A549 (cell line): ENCODE results near the gene CCDC77. TPM values are rescaled to one million over a fixed set of nuclear protein-coding genes. Genes with fewer than 3 reads are reported as not detected.

Experiments used
- ATAC-seq, 2 experiments: fragments of 200-7000 bp in 1 of 2; fragments of >200 bp in 1 of 2; cut with Nextera tagmentation in 1 of 2; cut with Tn5 transposase in 1 of 2; 3 replicates each; pipeline versions ENCODE4 v1.8.0 to v1.9.1; 2018 to 2020; ENCODE audit warnings: mild to moderate bottlenecking in 1 of 2, moderate library complexity in 1 of 2
- CTCF ChIA-PET: fragments of 300-600 bp; sonication (Branson Sonifier 250); formaldehyde crosslinking; extraction: SDS; loops from one replicate; lab custom pipeline; 2021; ENCODE audit warnings: antibody characterized with exemption, inconsistent platforms; lab: Yijun Ruan, JAX
- POLR2A ChIA-PET: fragments of 350-600 bp; formaldehyde crosslinking; extraction: SDS; loops from one replicate; lab custom pipeline; 2021; ENCODE audit warnings: antibody characterized with exemption, inconsistent platforms; lab: Yijun Ruan, JAX
- DNase-seq, 2 experiments: peaks; one replicate each; pipeline versions ENCODE4 v3.0.0 to v3.0.0-alpha.2; 2011 to 2016; ENCODE audit warnings: low read depth in 1 of 2, low spot score in 1 of 2
- FAIRE-seq: peaks from 2 replicates; lab custom pipeline; 2011; peaks lifted over from hg19 to GRCh38; lab: Jason Lieb, UNC
- H3K27ac ChIP-seq, 2 experiments: fragments of >200 bp; sonication (Bioruptor Twin); formaldehyde crosslinking; 3 replicates each; pipeline ENCODE4 v1.5.1; 2016 to 2017
- H3K4me1 ChIP-seq: fragments of >200 bp; sonication (Bioruptor Twin); formaldehyde crosslinking; 3 replicates; pipeline ENCODE4 v1.6.1; 2016
- H3K4me2 ChIP-seq: fragments of >200 bp; sonication (Bioruptor Twin); formaldehyde crosslinking; 3 replicates; pipeline ENCODE4 v1.6.1; 2016
- H3K4me3 ChIP-seq: fragments of >200 bp; sonication (Bioruptor Twin); formaldehyde crosslinking; 3 replicates; pipeline ENCODE4 v1.5.1; 2016
- H3K9me3 ChIP-seq: fragments of >200 bp; sonication (Bioruptor Twin); formaldehyde crosslinking; 3 replicates; pipeline ENCODE4 v1.6.1; 2016
- ATOH8 ChIP-seq: fragments of 250-450 bp; sonication (Bioruptor Pico); IDR thresholded peaks from 2 replicates; pipeline ENCODE4 v1.5.0; 2020; ENCODE audit warnings: low read depth, mild to moderate bottlenecking, moderate library complexity
- CBX8 ChIP-seq: fragments of 200-600 bp; sonication (generic); IDR thresholded peaks from 2 replicates; pipeline ENCODE4 v1.6.1; 2016
- CEBPB ChIP-seq, 2 experiments: fragments of >200 bp in 1 of 2; sonication (Bioruptor Twin) in 1 of 2; formaldehyde crosslinking in 1 of 2; IDR thresholded peaks; 2 replicates each; pipeline ENCODE4 v1.6.1; 2012 to 2016
- CHD4 ChIP-seq: fragments of 200-600 bp; sonication (generic); IDR thresholded peaks from 2 replicates; pipeline ENCODE4 v1.6.1; 2016; ENCODE audit warnings: antibody characterized with exemption, mild to moderate bottlenecking, borderline replicate concordance
- ELK1 ChIP-seq: fragments of 150-350 bp; IDR thresholded peaks from 2 replicates; pipeline ENCODE4 v1.6.1; 2014; ENCODE audit warnings: low read depth, mild to moderate bottlenecking, low read length
- EP300 ChIP-seq, 2 experiments: fragments of >200 bp; sonication (Bioruptor Twin); formaldehyde crosslinking; IDR thresholded peaks; 2 replicates in 1 of 2; 3 replicates in 1 of 2; pipeline ENCODE4 v1.6.1; 2016 to 2017
- FOSL2 ChIP-seq, 2 experiments: fragments of 450-650 bp in 1 of 2; fragments of >200 bp in 1 of 2; sonication (Bioruptor Twin) in 1 of 2; formaldehyde crosslinking; IDR thresholded peaks; 2 replicates each; pipeline versions ENCODE4 v1.5.0 to v1.6.1; 2016 to 2020; ENCODE audit warnings: mild to moderate bottlenecking in 1 of 2, moderate library complexity in 1 of 2
- GATA3 ChIP-seq: IDR thresholded peaks from 2 replicates; pipeline ENCODE4 v1.6.1; 2012; ENCODE audit warnings: borderline replicate concordance
- HES2 ChIP-seq: fragments of >200 bp; sonication (Bioruptor Twin); formaldehyde crosslinking; IDR thresholded peaks from 2 replicates; pipeline ENCODE4 v1.6.1; 2016
- HEYL ChIP-seq: fragments of 250-450 bp; sonication (Bioruptor Pico); IDR thresholded peaks from 2 replicates; pipeline ENCODE4 v1.8.0; 2021; ENCODE audit warnings: mild to moderate bottlenecking, moderate library complexity
- HOXA7 ChIP-seq: fragments of 250-450 bp; sonication (Bioruptor Pico); IDR thresholded peaks from 2 replicates; pipeline ENCODE4 v1.5.0; 2020; ENCODE audit warnings: mild to moderate bottlenecking, moderate library complexity
- JUN ChIP-seq, 2 experiments: fragments of >200 bp; sonication (Bioruptor Twin); formaldehyde crosslinking; IDR thresholded peaks; 2 replicates in 1 of 2; 3 replicates in 1 of 2; pipeline ENCODE4 v1.6.1; 2016 to 2017
- JUNB ChIP-seq: fragments of >200 bp; sonication (Bioruptor Twin); formaldehyde crosslinking; IDR thresholded peaks from 2 replicates; pipeline ENCODE4 v1.6.1; 2016
- MAFK ChIP-seq: fragments of 450-650 bp; IDR thresholded peaks from 2 replicates; pipeline ENCODE4 v1.6.1; 2014; ENCODE audit not compliant: partially characterized antibody
- MAX ChIP-seq: IDR thresholded peaks from 2 replicates; pipeline ENCODE4 v1.6.1; 2012
- NPAS2 ChIP-seq: fragments of 250-450 bp; sonication (Bioruptor Pico); IDR thresholded peaks from 2 replicates; pipeline ENCODE4 v1.8.0; 2022; ENCODE audit warnings: mild to moderate bottlenecking, moderate library complexity, borderline replicate concordance
- PBX3 ChIP-seq: IDR thresholded peaks from 2 replicates; pipeline ENCODE4 v1.6.1; 2012
- RARB ChIP-seq: fragments of 250-450 bp; sonication (Bioruptor Pico); IDR thresholded peaks from 2 replicates; pipeline ENCODE4 v1.8.0; 2021; ENCODE audit warnings: mild to moderate bottlenecking, moderate library complexity
- REST ChIP-seq: fragments of 200-600 bp; sonication (generic); IDR thresholded peaks from 2 replicates; pipeline ENCODE4 v1.6.1; 2016; ENCODE audit warnings: antibody characterized with exemption, mild to moderate bottlenecking, moderate library complexity
- SMC3 ChIP-seq: fragments of >200 bp; sonication (Bioruptor Twin); formaldehyde crosslinking; IDR thresholded peaks from 3 replicates; pipeline ENCODE4 v1.6.1; 2018; ENCODE audit warnings: inconsistent platforms
- TFCP2L1 ChIP-seq: fragments of 250-450 bp; sonication (Bioruptor Pico); IDR thresholded peaks from 2 replicates; pipeline ENCODE4 v1.5.0; 2021; ENCODE audit warnings: mild to moderate bottlenecking
- ZC3H11A ChIP-seq: fragments of 450-650 bp; IDR thresholded peaks from 2 replicates; pipeline ENCODE4 v1.6.1; 2014; ENCODE audit warnings: antibody characterized with exemption, mild to moderate bottlenecking
- ZNF302 ChIP-seq: fragments of 250-450 bp; sonication (Bioruptor Pico); IDR thresholded peaks from 2 replicates; pipeline ENCODE4 v1.9.0; 2021; ENCODE audit warnings: inconsistent platforms, mild to moderate bottlenecking, moderate library complexity
- WGBS: methylation state at CpG from one replicate; pipeline ENCODE4 v1.1.6; 2017; ENCODE audit errors: missing lambda C conversion rate; 5-methylcytosine and 5-hydroxymethylcytosine counted together
- polyA plus RNA-seq, 4 experiments: library from polyadenylated mRNA; depleted of rRNA in 3 of 4; stranded (reverse); fragments of >200 nt; fragmentation: RNase III in 1 of 4; extraction: RNeasy Plus Mini Kit Qiagen cat#74134 plus additional on column Dnase treatment in 1 of 4; gene quantifications; 2 replicates in 3 of 4; 3 replicates in 1 of 4; pipeline ENCODE4 v1.2.3, GENCODE V29; 2011 to 2017

Gene CCDC77
- polyA plus RNA-seq, 2 of the 4 experiments (the other 2 are of a cell fraction): 15.4 to 23.1 TPM

GRCh38 chr12:401235-402028, at the start of gene CCDC77 (continued):
- TF ChIP-seq CEBPB (IDR thresholded peaks at IDR 0.05) (no peak), CBX8 (no peak), TFCP2L1 (CRISPR knock-in tag) (no peak), PBX3 (no peak), ELK1 (no peak), ZNF302 (CRISPR knock-in tag) (no peak), MAX (peak; percentile 35), CHD4 (no peak), JUN (IDR thresholded peaks at IDR 0.05) (peak in 1 of 2 experiments; percentile 61; a peak in 2 of 5 replicates), GATA3 (peak; percentile 47; the same call in 1 of the 2 replicates), HEYL (no peak), NPAS2 (CRISPR knock-in tag) (no peak), RARB (CRISPR knock-in tag) (no peak), HES2 (no peak), ATOH8 (no peak), JUNB (no peak), SMC3 (no peak), HOXA7 (CRISPR knock-in tag) (no peak), EP300 (IDR thresholded peaks at IDR 0.05) (no peak), ZC3H11A (no peak)

GRCh38 chr12:356276-356988, 45.0 kb upstream of the CCDC77 start:
- TF ChIP-seq REST (no peak), FOSL2 (IDR thresholded peaks at IDR 0.05) (no peak), FOSL2 (CRISPR knock-in tag; IDR thresholded peaks at IDR 0.05) (peak; percentile 38), ELK1 (no peak), MAFK (peak; percentile 58)
- TF ChIP-seq, all 56 proteins: peak for 2
- Histone ChIP-seq H3K4me2 (no peak overlapping the region), H3K9me3 (peaks cover 15% of the 10 kb centered on the region; the same call in 2 of the 3 replicates), H3K4me1 (peaks cover 4% of the 10 kb centered on the region; the same call in 1 of the 3 replicates), H3K27ac (no peak overlapping the region), H3K4me3 (no peak overlapping the region)
- no peak for FAIRE-seq
- no peak for DNase-seq
- 74% methylated on average over 7 of the region's 7 CpGs for WGBS
- ChIA-PET POLR2A (no interaction called here), CTCF (no interaction called here)
- no peak for ATAC-seq
